Ishikawa (cell line): Measurements from ENCODE around the gene GTPBP1.

ENCODE experiments used
- CEBPB ChIP-seq: IDR thresholded peaks from 2 replicates; pipeline ENCODE4 v1.6.1; 2012
- CREB1 ChIP-seq: IDR thresholded peaks from 2 replicates; pipeline ENCODE4 v1.6.1; 2012; ENCODE audit warnings: low read depth
- EGR1 ChIP-seq: IDR thresholded peaks from 2 replicates; pipeline ENCODE4 v1.6.1; 2012
- EP300 ChIP-seq: IDR thresholded peaks from 2 replicates; pipeline ENCODE4 v1.6.1; 2012; ENCODE audit warnings: borderline replicate concordance
- FOXM1 ChIP-seq: IDR thresholded peaks from 2 replicates; pipeline ENCODE4 v1.6.1; 2012; ENCODE audit warnings: low read depth, borderline replicate concordance
- NFIC ChIP-seq: IDR thresholded peaks from 2 replicates; pipeline ENCODE4 v1.6.1; 2012
- RAD21 ChIP-seq: IDR thresholded peaks from 2 replicates; pipeline ENCODE4 v1.6.1; 2012; ENCODE audit warnings: low read depth
- TAF1 ChIP-seq: IDR thresholded peaks from 2 replicates; pipeline ENCODE4 v1.6.1; 2012; ENCODE audit warnings: low read depth, mild to moderate bottlenecking
- TCF12 ChIP-seq: IDR thresholded peaks from 2 replicates; pipeline ENCODE4 v1.6.1; 2012; ENCODE audit warnings: low read depth
- TEAD4 ChIP-seq: IDR thresholded peaks from 2 replicates; pipeline ENCODE4 v1.6.1; 2012
- YY1 ChIP-seq: IDR thresholded peaks from 2 replicates; pipeline ENCODE4 v1.6.1; 2012; ENCODE audit warnings: low read depth
- ZBTB7A ChIP-seq: IDR thresholded peaks from 2 replicates; pipeline ENCODE4 v1.6.1; 2012; ENCODE audit warnings: low read depth
- TF ChIP-seq, protein P1 (sequence below): IDR thresholded peaks from 2 replicates; pipeline ENCODE4 v1.6.1; 2012; ENCODE audit warnings: low read depth, mild to moderate bottlenecking
- TF ChIP-seq, protein P2 (sequence below): IDR thresholded peaks from 2 replicates; pipeline ENCODE4 v1.6.1; 2012
- TF ChIP-seq, protein P3 (sequence below): IDR thresholded peaks from 2 replicates; pipeline ENCODE4 v1.6.1; 2012

The GTPBP1 gene

DNA sequence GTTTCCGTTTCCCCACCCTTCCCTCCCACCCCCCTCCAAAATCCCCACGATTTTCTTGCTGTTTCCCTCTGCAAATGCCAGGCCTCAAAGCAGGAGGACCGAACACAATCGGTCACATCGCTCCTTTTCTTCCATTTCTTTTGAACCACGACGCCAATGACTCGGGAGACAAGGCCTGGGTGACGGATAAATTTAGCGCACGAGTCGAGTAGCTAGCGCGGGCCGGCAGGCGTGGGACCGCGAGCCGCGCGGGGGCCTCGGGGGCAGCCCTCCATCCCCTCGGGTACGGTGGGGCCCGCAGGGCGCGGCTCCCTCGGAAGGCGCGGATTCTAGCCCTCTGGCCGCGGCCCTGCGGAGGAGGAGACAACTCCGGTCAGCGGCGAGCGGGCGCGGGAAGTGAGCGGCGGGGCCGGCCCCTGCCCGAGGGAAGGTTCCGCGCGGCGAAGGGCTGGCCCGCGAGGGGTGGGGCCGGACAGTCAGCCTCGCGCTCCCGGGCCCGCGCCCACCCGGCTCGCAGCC lies 5.4 kb upstream of the GTPBP1 start:
- TF ChIP-seq RAD21 = no peak
- TF ChIP-seq, protein P1, sequence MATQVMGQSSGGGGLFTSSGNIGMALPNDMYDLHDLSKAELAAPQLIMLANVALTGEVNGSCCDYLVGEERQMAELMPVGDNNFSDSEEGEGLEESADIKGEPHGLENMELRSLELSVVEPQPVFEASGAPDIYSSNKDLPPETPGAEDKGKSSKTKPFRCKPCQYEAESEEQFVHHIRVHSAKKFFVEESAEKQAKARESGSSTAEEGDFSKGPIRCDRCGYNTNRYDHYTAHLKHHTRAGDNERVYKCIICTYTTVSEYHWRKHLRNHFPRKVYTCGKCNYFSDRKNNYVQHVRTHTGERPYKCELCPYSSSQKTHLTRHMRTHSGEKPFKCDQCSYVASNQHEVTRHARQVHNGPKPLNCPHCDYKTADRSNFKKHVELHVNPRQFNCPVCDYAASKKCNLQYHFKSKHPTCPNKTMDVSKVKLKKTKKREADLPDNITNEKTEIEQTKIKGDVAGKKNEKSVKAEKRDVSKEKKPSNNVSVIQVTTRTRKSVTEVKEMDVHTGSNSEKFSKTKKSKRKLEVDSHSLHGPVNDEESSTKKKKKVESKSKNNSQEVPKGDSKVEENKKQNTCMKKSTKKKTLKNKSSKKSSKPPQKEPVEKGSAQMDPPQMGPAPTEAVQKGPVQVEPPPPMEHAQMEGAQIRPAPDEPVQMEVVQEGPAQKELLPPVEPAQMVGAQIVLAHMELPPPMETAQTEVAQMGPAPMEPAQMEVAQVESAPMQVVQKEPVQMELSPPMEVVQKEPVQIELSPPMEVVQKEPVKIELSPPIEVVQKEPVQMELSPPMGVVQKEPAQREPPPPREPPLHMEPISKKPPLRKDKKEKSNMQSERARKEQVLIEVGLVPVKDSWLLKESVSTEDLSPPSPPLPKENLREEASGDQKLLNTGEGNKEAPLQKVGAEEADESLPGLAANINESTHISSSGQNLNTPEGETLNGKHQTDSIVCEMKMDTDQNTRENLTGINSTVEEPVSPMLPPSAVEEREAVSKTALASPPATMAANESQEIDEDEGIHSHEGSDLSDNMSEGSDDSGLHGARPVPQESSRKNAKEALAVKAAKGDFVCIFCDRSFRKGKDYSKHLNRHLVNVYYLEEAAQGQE = no peak
- peak; percentile 2; the same call in 1 of the 2 replicates for TF ChIP-seq TCF12
- TF ChIP-seq, protein P2, sequence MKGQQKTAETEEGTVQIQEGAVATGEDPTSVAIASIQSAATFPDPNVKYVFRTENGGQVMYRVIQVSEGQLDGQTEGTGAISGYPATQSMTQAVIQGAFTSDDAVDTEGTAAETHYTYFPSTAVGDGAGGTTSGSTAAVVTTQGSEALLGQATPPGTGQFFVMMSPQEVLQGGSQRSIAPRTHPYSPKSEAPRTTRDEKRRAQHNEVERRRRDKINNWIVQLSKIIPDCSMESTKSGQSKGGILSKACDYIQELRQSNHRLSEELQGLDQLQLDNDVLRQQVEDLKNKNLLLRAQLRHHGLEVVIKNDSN = no peak
- TF ChIP-seq ZBTB7A = peak; percentile 29; the same call in 1 of the 2 replicates
- TF ChIP-seq CREB1 = no peak
- 0 out of 2 replicates have a peak, but pooled peaks have one; percentile 5 for TF ChIP-seq EGR1
- TF ChIP-seq, protein P3, sequence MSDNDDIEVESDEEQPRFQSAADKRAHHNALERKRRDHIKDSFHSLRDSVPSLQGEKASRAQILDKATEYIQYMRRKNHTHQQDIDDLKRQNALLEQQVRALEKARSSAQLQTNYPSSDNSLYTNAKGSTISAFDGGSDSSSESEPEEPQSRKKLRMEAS = peak; percentile 68; the same call in 1 of the 2 replicates
- TF ChIP-seq TAF1 = peak; percentile 46; the same call in 1 of the 2 replicates
- TF ChIP-seq YY1 = no peak
- TF ChIP-seq FOXM1 = no peak
- no peak for TF ChIP-seq NFIC
- no peak for TF ChIP-seq CEBPB
- no peak for TF ChIP-seq TEAD4
- no peak for TF ChIP-seq EP300

DNA sequence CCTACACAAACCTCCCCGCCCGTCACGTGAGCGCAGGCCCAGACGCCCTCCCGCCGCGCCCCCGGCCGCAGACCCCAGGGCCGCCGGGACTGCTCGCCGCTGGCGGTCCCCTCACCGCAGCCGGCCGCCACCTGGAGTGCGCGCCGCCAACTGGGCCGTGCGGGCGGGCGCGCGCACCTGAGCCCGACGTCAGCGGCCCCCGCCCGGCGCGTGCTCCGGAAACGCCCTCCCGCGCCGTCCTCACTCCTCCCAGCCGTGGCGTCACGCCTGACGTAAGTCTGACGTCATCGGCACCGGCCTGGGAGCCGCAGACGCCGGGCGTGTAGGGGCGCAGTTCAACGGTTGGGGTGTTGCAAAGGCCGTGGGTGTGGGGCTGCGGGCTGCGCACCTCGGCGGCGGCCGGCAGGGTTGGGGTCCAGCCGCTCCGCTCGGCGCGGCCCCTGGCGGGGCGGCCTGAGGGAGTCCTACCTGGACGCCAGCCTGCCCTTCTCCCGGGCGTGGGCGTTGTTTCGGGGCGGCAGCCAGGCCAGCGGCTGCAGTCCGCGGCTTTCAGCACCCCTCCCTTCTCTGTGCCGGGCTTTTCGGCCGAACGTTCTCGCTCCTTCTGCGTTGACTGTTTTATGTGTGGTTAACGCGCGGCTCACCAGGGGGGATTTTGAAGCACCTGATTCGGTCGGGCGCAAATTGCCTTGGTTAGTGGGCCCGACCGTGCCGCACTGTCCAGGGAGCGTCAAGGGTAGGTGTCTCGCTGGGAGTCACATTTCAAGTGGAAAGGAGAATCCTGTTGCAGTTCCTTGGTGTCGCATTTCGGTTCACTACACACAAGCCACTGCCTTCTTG lies 4.7 kb upstream of the GTPBP1 start, which contains the start of gene JOSD1:
JOSD1 (minus strand) TSS at position 155 of the 840 bp plus-strand sequence. CDS start 956 bp downstream, outside the sequence.
- TF ChIP-seq ZBTB7A = no peak
- no peak for TF ChIP-seq TCF12
- no peak for TF ChIP-seq RAD21
- TF ChIP-seq, protein P3 = peak; percentile 60
- TF ChIP-seq CREB1 = peak; percentile 98
- TF ChIP-seq TAF1 = peak; percentile 60; the same call in 1 of the 2 replicates
- TF ChIP-seq, protein P2 = peak; percentile 51; the same call in 1 of the 2 replicates
- TF ChIP-seq YY1 = peak; percentile 28; the same call in 1 of the 2 replicates
- no peak for TF ChIP-seq TEAD4
- no peak for TF ChIP-seq NFIC
- TF ChIP-seq FOXM1 = no peak
- TF ChIP-seq CEBPB = no peak
- TF ChIP-seq, protein P1 = no peak; the same call in 1 of the 2 replicates
- TF ChIP-seq EGR1 = peak; percentile 95
- TF ChIP-seq EP300 = 0 out of 2 replicates have a peak, but pooled peaks have one; percentile 12

DNA sequence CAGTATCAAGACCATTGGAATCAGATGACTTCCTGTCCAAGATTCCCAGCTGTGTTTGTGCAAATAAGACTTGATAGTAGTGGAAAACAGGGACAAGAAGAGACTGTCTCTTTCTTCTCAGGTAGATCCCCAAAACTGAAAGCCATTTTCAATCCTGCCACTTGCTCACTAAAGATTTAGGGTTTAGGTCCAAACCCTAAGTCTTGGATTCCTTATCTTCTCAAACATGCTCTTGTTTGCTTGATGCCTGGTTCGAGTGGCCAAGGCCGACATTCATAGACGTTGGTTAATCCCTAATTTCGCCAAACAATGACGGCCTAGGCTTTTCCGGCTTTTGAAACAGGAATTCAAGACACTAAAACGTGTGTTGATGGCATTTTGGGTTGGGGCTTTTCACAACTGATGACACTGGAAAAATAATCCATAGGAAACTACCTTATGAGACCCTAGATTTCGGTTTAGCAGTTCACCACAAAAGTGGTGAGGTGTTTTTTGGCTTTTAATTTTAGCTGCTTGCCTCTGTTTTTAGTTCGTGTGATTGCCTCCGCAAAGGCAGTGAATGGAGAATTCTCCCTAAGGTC lies 1.0 kb upstream of the GTPBP1 start:
- TF ChIP-seq RAD21 = no peak

DNA sequence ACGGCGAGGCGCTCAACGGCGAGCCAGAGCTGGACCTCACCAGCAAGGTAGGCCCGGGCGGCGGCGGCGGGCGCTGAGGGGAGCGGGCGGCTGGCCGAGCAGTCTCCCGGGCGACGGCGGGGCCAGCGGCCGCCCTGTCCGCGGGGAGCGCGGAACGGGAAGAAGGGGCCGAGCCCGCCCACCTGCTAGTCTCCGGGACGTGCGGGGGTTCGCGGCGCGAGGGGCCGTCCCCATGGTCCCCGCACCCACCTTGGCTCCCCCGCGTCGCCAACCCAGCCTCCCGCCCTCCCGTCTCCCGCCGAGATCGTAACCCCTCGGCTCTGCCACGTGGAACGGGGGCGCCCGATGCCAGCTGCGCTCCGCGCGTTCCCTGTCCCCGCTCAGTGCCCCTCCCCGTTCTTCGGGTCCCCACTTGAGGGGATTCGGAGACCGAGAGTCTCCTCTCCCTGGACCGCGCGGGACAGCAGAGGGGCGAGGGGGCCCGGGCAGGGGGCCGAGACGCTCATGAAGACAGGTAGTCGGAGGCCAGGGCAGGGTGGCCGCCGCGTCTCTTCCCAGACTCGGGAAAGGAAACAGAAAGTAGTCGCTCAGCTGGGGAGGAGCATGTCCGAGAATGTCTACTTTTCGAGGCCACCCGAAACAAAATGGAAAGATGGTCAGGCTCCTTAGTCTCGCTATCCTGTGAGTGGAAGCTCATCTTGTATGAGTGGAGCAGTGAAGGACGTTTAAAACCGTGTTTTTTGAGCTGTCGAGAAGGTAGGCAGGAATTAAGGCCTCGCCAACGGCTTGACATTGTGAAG lies 557 bp downstream of the GTPBP1 start:
- TF ChIP-seq ZBTB7A (peak; percentile 60), TCF12 (peak; percentile 29; the same call in 1 of the 2 replicates), FOXM1 (no peak)
- TF ChIP-seq, protein P3 = peak; percentile 72
